Activated naive CD4-positive, alpha-beta T cell (primary cell): ENCODE measurements around the gene LIN54.

ENCODE experiments used
- DNase-seq, 4 experiments: peaks; one replicate each; lab custom pipeline; 2025; lab: John Stamatoyannopoulos, UW

Gene LIN54

DNA sequence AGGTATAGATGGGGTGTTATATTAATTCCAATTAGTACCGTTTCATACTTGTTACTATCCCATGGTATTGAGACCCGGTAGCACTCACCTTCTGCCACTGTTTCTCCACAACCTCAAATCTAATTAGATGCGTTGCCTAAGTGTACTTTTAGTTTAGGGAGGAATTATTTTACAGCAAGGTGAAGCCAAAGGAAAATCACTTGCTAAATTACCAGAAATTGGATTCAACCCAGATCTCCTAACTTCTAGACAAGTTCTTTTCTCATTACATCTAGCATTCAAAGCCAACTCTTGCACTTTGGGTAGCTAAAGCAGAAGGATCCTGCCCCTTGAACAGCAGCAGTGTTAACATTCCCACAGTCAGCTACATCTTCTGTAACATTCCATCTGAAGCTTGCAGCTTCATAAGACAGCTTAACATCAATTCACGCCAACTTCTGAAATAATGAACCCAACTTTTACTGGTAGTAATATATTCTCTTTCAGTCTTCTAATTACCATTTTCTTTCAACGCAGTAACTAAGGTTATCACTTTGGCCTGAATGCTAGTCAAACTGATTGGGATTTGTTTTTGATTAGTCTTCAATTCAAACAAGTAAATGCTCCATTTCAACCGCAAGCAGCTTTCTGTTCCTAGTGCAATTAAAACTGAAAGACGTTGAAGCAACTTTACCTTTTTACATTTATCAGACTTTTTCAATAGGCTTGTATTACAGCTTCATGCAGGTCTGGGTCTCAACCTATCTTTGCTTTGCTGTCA lies 118.7 kb downstream of the LIN54 start:
- no peak for DNase-seq

DNA sequence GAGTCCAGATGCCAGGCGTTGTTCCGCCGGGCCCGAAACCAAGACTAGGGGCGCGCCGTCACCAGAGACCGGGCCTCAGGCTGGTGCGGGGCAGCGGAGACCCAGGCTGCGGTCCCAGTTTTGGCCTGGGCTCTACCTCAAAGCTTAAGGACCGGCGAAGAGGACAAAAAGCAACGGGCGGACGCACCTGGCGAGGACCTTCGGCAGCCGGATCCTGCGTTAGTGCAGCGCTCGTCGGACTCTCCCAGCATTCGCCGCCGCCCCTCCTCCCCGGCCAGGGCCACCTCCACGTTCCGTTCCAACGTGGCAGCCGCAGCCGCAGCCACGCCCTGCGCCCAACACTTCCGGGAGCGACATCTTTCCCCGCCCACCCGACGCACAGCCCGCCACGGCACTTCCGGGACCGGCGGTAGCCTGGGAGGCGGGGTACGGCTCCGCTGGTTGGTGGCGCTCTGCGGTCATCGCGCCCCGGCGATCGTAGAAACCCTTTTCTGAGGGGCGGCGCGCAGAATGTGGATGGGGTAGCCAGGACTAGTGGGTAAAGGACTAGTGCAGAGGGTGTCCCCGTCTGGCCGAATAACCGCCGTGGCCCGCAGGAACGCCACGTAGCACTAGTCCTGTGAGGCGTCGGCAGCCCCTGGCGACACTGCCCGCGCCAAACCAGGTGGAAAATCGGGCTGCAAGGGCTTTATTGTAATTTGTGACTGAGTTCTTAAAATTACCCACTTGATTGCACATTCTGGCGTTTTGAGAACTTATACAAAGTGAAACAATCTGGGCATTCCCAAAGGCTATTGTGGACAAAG lies 119.5 kb downstream of the LIN54 start, which contains the start of gene SEC31A:
TSS of gene SEC31A (minus strand) at position 253 of the 806 bp plus-strand sequence. CDS start 9,217 bp downstream, outside the sequence.
- DNase-seq: peak; percentile 90 to 96 (median 92)

DNA sequence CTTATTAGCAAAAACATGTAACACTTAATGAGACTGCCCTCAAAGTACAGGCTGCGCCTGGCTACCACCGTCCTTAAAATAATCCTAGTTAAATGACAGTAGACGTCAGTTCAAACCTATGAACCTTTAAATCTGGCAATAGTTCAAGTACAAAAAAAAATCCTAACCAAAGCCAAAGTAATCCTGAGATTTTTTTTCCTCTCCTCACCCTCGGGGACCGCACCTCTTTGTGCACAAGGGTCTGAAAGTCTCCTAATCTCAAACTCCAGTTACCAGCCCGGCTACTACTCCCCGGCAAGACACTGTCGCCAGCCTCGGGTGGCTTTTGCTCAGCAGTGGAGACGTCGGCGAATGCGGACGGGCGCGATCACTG lies 120.1 kb downstream of the LIN54 start:
- no peak for DNase-seq

DNA sequence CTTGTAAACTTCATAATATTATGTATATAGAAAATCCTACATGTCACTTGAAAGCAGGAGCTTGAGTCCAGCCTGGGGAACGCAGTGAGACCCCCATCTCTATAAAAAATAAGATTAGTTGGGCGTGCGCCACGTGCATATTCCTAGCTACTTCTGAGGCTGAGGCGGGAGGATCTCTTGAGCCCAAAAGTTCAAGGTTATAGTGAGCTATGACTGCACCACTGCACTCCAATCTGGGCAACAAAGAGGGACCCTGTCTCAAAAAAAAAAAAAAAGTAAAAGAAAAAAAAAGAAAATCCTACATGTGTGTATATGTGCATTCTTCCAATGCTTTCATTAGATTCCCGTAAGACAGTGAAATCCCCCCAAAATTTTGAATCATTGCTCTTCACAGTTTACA lies 121.3 kb downstream of the LIN54 start:
- DNase-seq: no peak

DNA sequence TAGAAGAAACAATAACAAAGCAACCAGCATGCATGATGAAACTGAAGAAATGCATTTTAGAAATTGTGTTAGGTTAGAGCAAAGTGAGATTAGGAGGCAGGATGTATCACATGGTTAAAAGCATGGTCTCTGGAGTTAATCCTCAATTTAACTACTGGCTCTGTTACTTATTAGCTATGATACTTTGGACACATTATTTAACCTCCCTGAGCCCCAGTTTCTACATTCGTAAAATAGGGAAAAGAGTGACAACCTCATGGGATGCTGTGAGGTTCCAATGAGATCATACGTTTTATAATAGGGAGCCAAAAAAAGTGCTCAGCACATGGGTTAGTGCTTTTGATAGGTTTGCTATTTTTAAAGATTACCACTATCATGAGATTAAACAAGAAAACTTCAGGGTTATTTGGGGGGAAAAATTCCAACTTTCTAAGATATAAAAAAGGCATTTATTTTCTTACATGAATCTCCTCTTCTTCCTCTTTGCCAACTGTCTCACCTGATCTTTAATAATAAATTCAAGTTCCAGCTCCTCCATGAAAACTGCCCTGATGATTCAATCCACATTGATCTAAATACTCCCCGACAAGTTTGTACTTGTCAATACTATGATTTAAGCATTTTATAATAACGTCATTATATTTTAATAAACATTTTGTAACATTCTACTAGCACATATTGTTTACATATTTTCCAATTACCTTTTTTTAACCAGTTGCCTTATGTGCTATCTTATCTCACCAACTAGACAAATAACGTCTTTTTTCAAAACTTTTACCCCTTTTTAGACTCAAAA lies 124.3 kb downstream of the LIN54 start:
- no peak for DNase-seq

DNA sequence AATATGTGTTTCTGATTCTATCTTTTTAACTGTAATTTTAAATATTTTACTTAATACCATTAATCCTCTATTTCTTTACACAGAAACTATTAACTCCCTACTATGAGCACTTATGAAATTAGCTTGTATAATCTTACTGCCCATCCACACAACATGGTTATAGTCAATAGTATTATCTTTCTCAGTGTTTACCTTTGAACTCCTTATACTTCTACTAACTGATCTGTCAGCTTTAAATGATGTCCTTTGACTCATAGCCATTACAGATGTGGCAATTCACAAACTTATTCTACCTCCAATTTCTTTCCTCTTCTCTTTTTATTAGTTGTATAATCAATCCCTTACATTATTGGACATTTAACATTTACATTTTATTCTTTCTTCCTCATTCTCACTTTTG lies 125.2 kb downstream of the LIN54 start:
- no peak for DNase-seq
